Lung (tissue), 12 donors: ENCODE data around the gene PRR30. TPM values are rescaled to one million over a fixed set of nuclear protein-coding genes. Genes with fewer than 3 reads are reported as not detected.

Experiments
- ATAC-seq: fragments of 200-7000 bp; cut with Tn5 transposase; one replicate; pipeline ENCODE4 v1.9.1; 2020; ENCODE audit warnings: moderate number of reproducible peaks; ENCODE audit not compliant: insufficient read depth, low FRiP score
- DNase-seq, 3 donors: peaks; one replicate each; pipeline ENCODE4 v3.0.0-alpha.2; 2013 to 2017
- H3K27ac ChIP-seq, 2 donors: one replicate each; pipeline ENCODE4 v1.5.1; 2013; ENCODE audit warnings: mild to moderate bottlenecking in 2 of 2, moderate library complexity in 2 of 2, control low read depth in 1 of 2, inconsistent platforms in 1 of 2, low read depth in 1 of 2, low read length in 1 of 2
- H3K27me3 ChIP-seq, 3 donors: one replicate each; pipeline ENCODE4 v1.5.1; 2013; ENCODE audit warnings: low read length in 2 of 3; ENCODE audit not compliant: control insufficient read depth in 3 of 3, insufficient read depth in 3 of 3
- H3K36me3 ChIP-seq, 4 donors: one replicate each; pipeline ENCODE4 v1.5.1; 2013; ENCODE audit warnings: low read length in 4 of 4, mild to moderate bottlenecking in 1 of 4, moderate library complexity in 1 of 4; ENCODE audit not compliant: control insufficient read depth in 4 of 4, insufficient read depth in 4 of 4
- H3K4me1 ChIP-seq, 5 donors: one replicate each; pipeline ENCODE4 v1.5.1; 2013; ENCODE audit warnings: low read length in 5 of 5, mild to moderate bottlenecking in 2 of 5, moderate library complexity in 1 of 5; ENCODE audit not compliant: control insufficient read depth in 5 of 5, insufficient read depth in 5 of 5
- H3K4me3 ChIP-seq: one replicate; pipeline ENCODE4 v1.5.1; 2013; ENCODE audit warnings: mild to moderate bottlenecking, control low read depth, moderate library complexity
- H3K9ac ChIP-seq, 2 donors: one replicate each; pipeline ENCODE4 v1.5.1; 2013; ENCODE audit warnings: low read length in 2 of 2, control low read depth in 1 of 2; ENCODE audit not compliant: insufficient read depth in 1 of 2
- H3K9me3 ChIP-seq, 4 donors: one replicate each; pipeline ENCODE4 v1.5.1; 2013; ENCODE audit warnings: low read length in 3 of 4, mild to moderate bottlenecking in 1 of 4, moderate library complexity in 1 of 4; ENCODE audit not compliant: control insufficient read depth in 4 of 4, insufficient read depth in 3 of 4
- CTCF ChIP-seq: IDR thresholded peaks from 2 replicates; pipeline ENCODE4 v1.5.1; 2012; ENCODE audit warnings: mild to moderate bottlenecking; ENCODE audit errors: control extremely low read depth, extremely low read depth
- WGBS, 2 donors: extraction: QIAGEN DNeasy Blood & Tissue Kit; methylation state at CpG; one replicate each; pipeline ENCODE4 v1.1.7; 2013; 5-methylcytosine and 5-hydroxymethylcytosine counted together
- polyA plus RNA-seq, 2 donors: library from polyadenylated mRNA; stranded (reverse); fragments of 200-250 nt; gene quantifications; one replicate each; pipeline ENCODE4 v1.2.1, GENCODE V29; 2013
- total RNA-seq, 2 donors: library from RNA; depleted of rRNA in 1 of 2; stranded (reverse); fragments of >200 nt in 1 of 2; gene quantifications; one replicate each; pipeline ENCODE4 v1.2.1, GENCODE V29; 2014 to 2021
- donor health status: control.
- donor health status: control.
- donor health status: Bipolar disorder and iron deficiency.
- donor health status: healthy.
- donor health status: DM: yes; HTN: yes; CAD: no.

The PRR30 gene
- total and polyA plus RNA-seq, 4 donors: not detected

DNA sequence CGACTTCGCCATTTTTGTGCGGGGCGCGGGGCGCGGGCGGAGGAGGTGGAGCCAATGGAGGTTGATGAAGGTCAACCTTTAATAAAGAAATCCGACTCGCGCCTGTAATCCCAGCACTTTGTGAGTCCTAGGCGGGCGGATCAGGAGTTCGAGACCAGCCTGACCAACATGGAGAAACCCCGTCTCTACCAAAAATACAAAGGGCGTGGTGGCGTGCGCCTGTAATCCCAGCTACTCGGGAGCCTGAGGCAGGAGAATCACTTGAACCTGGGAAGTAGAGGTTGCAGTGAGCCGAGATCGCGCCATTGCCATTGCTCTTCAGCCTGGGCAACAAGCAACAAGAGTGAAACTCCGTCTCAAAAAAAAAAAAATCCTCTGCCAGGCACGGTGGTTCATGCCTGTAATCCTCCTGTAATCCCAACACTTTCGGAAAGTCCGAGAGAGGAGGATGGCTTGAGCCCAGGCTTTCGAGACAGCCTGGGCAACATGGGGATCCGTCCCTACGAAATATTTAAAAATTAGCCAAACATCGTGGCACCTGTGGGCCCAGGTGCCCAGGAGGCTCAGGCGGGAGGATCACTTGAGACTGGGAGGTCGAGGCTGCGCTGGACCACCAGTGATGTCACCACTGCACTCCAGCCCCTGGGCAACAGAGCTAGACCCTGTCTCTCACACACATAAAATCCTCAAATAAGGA lies 4.3 kb downstream of the PRR30 start:
- no peak for TF ChIP-seq CTCF
- 54 to 55% methylated on average over 33 of the region's 33 CpGs for WGBS, 2 donors
- H3K4me3 ChIP-seq: no peak overlapping the region
- no peak for DNase-seq
- peaks cover 0 to 24% (median 21%) of the 10 kb centered on the region in 4 donors for H3K36me3 ChIP-seq
- H3K9me3 ChIP-seq: no peaks in the 10 kb centered on the region
- H3K9ac ChIP-seq: no peak overlapping the region
- H3K27ac ChIP-seq: peak overlapping the region in 1 of 2 donors; percentile 37
- peaks cover 0 to 12% (median 8%) of the 10 kb centered on the region in 5 donors for H3K4me1 ChIP-seq
- H3K27me3 ChIP-seq: no peaks in the 10 kb centered on the region
- no peak for ATAC-seq

DNA sequence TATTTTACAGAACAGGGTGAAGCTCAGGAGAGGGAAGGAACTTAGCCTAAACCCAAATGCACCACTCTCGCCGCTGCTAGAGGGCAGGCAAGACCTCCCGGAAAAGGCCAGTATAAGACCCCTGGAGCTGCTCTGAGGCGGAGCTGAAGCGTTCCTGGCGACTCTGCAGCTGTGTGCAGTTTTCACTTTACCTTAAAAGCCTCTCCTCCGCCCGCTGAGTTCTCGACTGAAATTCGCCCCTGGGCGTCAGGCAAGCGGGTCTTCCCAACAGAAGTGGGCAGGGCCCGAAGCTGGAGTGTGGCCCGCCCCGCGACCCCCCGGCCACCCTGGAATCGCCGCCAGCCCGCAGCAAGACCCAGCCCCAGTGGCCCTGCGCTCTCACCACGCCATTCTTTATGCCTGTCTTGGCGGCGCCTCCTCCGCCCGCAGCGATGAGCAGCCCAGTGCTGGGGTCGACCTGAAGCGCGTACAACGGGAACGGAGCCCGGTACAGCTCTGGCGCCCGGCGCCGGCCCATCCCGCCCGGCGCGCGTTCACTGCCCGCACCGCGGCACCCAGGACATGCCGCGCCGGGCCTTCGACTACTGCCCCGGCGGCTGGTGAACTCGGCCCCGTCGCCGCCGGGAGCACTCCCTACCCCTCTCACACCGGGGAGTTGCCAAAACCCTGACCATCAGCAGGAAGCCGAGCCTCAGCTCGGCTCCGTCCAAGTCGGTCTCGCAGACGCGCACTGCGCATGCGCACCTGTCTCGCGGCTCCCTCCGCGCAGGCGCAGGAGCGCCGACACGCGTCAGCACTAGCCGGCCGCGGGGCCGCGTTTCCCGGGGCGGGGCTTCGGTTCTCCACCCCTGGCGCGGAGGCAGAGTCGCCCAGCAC lies 5.1 kb downstream of the PRR30 start, which contains the start of gene PREB:
PREB (minus strand) TSS at position 732 of the 876 bp plus-strand sequence; CDS start at position 517, 215 bp downstream.
- no peak for TF ChIP-seq CTCF
- peak; percentile 95 for ATAC-seq
- Histone ChIP-seq H3K9me3 (no peaks in the 10 kb centered on the region), H3K4me1 (peaks cover 0 to 12% (median 8%) of the 10 kb centered on the region in 5 donors), H3K36me3 (peaks cover 0 to 29% (median 21%) of the 10 kb centered on the region in 4 donors), H3K9ac (peak within 1 kb of the TSS; percentile 37 to 70), H3K4me3 (peak within 1 kb of the TSS; percentile 72), H3K27ac (peak within 1 kb of the TSS; percentile 88 to 91), H3K27me3 (no peaks in the 10 kb centered on the region)
- DNase-seq: peak; percentile 98
- WGBS, 2 donors: 0 to 1% methylated on average over 82 to 86 of the region's 86 CpGs

DNA sequence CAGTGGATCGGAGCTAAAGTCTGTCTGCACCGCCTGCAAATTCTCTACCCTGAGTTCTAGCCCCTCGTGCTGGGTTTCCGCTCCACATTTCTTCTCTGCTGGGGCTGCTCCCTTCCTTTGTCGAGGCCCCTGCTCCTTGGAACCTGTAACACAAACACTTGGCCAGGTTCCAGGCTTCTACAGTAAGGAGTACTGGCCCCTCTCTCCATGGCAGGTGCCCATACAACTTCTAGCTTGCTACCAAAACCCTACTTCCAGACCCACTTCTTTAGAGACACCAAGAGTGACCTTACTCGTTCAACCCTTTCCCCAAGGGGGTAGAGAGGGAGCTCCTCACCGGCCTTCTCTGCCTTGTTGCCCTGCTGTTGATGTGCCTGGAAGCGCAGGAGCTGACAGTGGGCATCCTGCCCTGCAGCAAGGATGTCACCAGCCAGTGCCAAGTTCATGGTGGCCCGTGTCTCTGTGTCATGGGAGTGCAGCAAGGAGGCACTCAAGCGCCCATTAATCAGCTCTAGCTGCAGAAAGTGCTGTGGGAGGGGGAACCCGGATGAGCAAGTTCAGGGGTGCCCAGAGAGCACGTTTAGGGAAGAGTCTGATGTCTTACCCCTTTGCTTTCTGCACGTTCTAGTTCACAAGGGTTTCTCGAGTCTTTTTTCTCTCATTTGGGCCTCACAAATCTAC lies 5.9 kb downstream of the PRR30 start:
- Histone ChIP-seq H3K4me1 (peaks cover 0 to 12% (median 8%) of the 10 kb centered on the region in 5 donors), H3K27ac (peak overlapping the region in 1 of 2 donors; percentile 88), H3K4me3 (peak overlapping the region; percentile 72), H3K27me3 (no peaks in the 10 kb centered on the region), H3K36me3 (peaks cover 0 to 29% (median 21%) of the 10 kb centered on the region in 4 donors), H3K9ac (peak overlapping the region in 1 of 2 donors; percentile 70), H3K9me3 (no peaks in the 10 kb centered on the region)
- TF ChIP-seq CTCF: no peak
- 44 to 46% methylated on average over 14 of the region's 14 CpGs for WGBS, 2 donors
- ATAC-seq (no peak), DNase-seq (no peak)
